D721Med (cell line): ENCODE data around the gene GRP.

ENCODE experiments used
- DNase-seq: peaks from one replicate; pipeline ENCODE4 v3.0.0; 2011; ENCODE audit warnings: low spot score; ENCODE audit not compliant: insufficient read length
- FAIRE-seq: peaks from 2 replicates; lab custom pipeline; 2011; peaks lifted over from hg19 to GRCh38; lab: Jason Lieb, UNC
- CTCF ChIP-seq: IDR thresholded peaks from 2 replicates; pipeline ENCODE4 v1.5.1; 2012; ENCODE audit warnings: mild to moderate bottlenecking, control low read depth; ENCODE audit not compliant: insufficient read depth; ENCODE audit errors: missing control alignments

The GRP gene

DNA sequence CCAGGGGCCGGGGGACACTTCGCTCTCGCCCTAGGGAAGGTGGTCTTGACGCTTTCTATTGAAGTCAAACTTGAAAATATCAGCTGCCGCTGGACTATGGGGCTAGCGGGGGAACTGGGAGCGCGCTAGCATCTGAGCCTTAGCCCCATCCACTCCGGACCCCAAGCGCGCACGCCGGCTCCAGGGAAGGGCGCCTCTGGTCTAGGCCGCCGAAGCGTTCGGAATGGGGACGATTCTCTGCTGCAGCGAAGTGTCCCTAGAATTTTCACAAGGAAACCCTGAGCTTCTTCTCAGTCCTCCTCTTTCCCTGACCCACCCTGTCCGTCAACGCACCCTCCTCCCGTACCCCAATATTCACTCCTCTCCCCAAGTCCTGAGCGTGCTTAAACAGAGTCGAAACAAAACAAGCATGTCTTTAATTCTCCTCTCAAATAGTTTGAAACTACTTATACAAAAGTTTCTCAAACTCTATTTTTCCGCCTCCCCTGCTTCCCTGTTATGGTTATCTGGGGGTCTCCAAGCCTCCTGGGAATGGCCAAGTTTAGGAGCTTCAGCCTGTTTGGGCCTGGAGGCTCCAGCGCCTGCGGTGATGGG lies 48.3 kb downstream of the GRP start:
- FAIRE-seq (no peak), DNase-seq (no peak)
- TF ChIP-seq CTCF = no peak

DNA sequence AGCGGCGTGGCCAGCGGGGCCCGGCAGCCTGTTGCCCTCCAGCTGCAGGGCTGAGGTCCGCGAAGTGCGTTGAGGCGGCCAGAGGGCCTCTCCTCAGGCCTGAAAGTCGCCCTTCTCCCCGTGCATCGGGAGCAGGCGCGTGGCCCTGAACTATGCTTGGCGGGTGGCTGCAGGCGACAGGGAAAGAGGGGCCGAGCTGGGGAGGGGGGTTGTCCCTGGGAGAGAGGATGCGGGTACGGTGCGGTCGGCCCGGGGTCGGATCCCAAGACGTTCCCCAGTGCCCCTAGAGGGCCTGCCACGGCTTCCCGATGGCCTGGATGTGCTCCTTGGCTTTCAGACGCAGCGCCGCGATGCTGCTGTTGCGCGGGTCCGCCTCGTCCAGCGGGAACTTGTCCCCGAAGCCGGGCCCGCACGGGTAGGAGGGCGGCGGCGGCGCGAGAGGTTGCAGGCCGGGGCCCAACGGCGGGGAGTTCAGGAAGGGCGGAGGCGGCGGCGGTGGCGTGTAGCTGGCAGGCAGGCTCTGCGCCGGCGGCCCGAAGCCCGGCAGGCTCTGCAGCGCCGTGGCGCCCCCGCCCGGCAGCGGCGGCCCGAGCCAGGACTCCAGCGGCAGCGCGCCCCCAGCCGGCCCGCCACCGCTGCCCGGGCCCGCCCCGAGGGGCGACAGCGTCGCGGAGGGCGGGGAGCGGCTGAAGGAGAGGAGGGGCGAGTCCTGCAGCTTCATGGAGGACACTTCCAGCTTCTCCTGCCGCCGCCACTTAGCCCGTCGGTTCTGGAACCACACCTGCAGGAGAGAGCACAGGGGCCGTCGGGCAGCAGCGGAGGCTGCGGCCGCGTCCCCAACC lies 49.0 kb downstream of the GRP start:
- no peak for FAIRE-seq
- peak; percentile 99 for DNase-seq

DNA sequence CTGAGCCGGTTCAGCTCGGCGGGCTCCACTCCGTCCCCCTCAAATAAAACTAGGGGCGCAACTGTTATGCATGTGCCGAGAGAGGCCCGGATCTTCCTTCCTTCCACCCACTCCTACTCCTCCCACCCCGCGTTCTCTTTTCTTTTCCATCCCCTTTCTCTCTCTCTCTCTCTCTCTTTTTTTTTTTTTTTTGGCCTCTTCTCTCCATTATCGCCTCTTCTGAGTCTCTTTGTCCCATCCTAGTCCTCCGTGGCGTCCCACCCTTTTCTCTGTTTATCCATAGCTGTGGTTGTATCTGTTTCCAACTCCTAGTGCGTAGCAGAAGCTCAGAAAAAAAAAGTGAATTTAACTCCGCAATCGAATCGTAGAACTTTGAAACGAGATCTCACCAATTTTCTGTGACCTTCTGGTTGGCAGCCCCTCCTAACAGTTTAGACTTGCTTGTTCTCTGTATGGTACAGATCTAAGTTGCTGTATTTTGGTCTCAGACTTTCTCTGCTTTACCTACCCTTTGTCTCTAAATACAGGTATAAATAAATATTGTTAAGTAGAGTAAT lies 49.7 kb downstream of the GRP start:
- no peak for DNase-seq
- FAIRE-seq = no peak
- TF ChIP-seq CTCF = no peak

More for the DNA sequence above, 49.0 kb downstream of the GRP start:
- TF ChIP-seq CTCF = peak; percentile 47

GRCh38 chr18:59270689-59271257 lies 50.8 kb downstream of the GRP start:
- TF ChIP-seq CTCF = no peak
- FAIRE-seq (no peak), DNase-seq (no peak)

DNA sequence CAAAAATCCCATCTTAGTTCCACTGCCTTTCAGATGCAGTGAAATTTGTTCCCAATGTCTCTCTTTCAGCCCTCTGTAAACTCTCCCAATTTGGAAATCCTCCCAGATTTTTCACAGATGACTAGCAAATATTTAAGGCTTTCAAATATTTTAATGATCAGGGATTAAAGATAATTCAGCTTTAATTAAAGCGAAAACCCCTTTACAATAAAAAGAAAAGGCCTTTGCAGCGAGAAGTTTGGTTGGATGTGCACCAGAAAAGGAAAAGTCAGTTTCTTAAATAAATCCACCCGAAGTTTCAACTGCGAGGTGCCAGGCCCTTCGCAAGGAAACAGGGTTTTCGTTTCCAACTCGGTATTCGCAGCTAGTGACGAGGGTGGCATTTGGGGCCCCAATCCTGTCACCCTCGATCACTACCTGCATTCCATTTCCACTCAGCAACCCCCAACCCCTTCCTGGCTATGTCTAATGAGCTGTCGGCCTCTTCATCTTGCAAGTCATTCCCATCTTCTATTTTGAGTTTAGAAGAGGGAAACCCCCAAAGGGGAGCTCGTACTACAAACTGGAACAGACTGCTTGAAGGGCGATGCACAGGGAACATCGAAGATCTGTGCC lies 51.8 kb downstream of the GRP start:
- TF ChIP-seq CTCF = no peak
- FAIRE-seq (no peak), DNase-seq (no peak)

- DNase-seq (peak; percentile 60), FAIRE-seq (no peak)
These were observed 52.4 kb downstream of the GRP start for GRCh38 chr18:59272221-59272888.

More at GRCh38 chr18:59272221-59272888, 52.4 kb downstream of the GRP start:
- TF ChIP-seq CTCF = no peak
